Body of pancreas (tissue), 4 donors: ENCODE results near the gene GNB3.

ENCODE experiments used
- POLR2A ChIP-seq, 3 donors: fragments of 450-650 bp; IDR thresholded peaks; one replicate each; pipeline ENCODE4 v1.6.1; 2016; ENCODE audit warnings: antibody characterized with exemption in 3 of 3, mild to moderate bottlenecking in 2 of 3
- TF ChIP-seq, protein P1 (sequence below), 7 experiments: fragments of 450-650 bp in 4 of 7; fragments of 200-600 bp in 3 of 7; sonication (generic) in 3 of 7; IDR thresholded peaks; one replicate each; pipeline ENCODE4 v1.5.1; 2016 to 2019; ENCODE audit warnings: antibody characterized with exemption in 7 of 7

GRCh38 chr12:6837370-6838060, 3.2 kb upstream of the GNB3 start:
- TF ChIP-seq, protein P1, sequence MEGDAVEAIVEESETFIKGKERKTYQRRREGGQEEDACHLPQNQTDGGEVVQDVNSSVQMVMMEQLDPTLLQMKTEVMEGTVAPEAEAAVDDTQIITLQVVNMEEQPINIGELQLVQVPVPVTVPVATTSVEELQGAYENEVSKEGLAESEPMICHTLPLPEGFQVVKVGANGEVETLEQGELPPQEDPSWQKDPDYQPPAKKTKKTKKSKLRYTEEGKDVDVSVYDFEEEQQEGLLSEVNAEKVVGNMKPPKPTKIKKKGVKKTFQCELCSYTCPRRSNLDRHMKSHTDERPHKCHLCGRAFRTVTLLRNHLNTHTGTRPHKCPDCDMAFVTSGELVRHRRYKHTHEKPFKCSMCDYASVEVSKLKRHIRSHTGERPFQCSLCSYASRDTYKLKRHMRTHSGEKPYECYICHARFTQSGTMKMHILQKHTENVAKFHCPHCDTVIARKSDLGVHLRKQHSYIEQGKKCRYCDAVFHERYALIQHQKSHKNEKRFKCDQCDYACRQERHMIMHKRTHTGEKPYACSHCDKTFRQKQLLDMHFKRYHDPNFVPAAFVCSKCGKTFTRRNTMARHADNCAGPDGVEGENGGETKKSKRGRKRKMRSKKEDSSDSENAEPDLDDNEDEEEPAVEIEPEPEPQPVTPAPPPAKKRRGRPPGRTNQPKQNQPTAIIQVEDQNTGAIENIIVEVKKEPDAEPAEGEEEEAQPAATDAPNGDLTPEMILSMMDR (IDR thresholded peaks at IDR 0.05) = no peak
- no peak for TF ChIP-seq POLR2A (IDR thresholded peaks at IDR 0.05)
